Endothelial cell (in vitro differentiated cells): Measurements from ENCODE around the gene SIRT3. TPM values are rescaled to one million over a fixed set of nuclear protein-coding genes. Genes with fewer than 3 reads are reported as not detected.

Experiments used
- DNase-seq: peaks from one replicate; pipeline ENCODE4 v3.0.0; 2021; ENCODE audit warnings: low spot score
- H3K27ac Mint-ChIP-seq: one replicate; pipeline ENCODE4 v1.8.0; 2021; ENCODE audit warnings: mixed read lengths, inconsistent platforms; ENCODE audit not compliant: unreplicated experiment
- H3K27me3 Mint-ChIP-seq: one replicate; pipeline ENCODE4 v1.8.0; 2021; ENCODE audit warnings: mild to moderate bottlenecking, moderate library complexity, mixed read lengths, inconsistent platforms; ENCODE audit not compliant: unreplicated experiment
- H3K36me3 Mint-ChIP-seq: one replicate; pipeline ENCODE4 v1.8.0; 2021; ENCODE audit warnings: mild to moderate bottlenecking, low read depth, mixed read lengths, inconsistent platforms; ENCODE audit not compliant: unreplicated experiment
- H3K4me1 Mint-ChIP-seq: one replicate; pipeline ENCODE4 v1.8.0; 2021; ENCODE audit warnings: mild to moderate bottlenecking, mixed read lengths, inconsistent platforms; ENCODE audit not compliant: unreplicated experiment
- H3K4me3 Mint-ChIP-seq: one replicate; pipeline ENCODE4 v1.8.0; 2021; ENCODE audit warnings: mild to moderate bottlenecking, mixed read lengths, inconsistent platforms; ENCODE audit not compliant: unreplicated experiment
- H3K9me3 Mint-ChIP-seq: one replicate; pipeline ENCODE4 v1.8.0; 2021; ENCODE audit warnings: mixed read lengths, inconsistent platforms; ENCODE audit not compliant: unreplicated experiment
- CTCF ChIP-seq: fragments of 200-600 bp; sonication (generic); IDR thresholded peaks from one replicate; pipeline ENCODE4 v1.5.0; 2021; ENCODE audit warnings: antibody characterized with exemption; ENCODE audit not compliant: unreplicated experiment
- total RNA-seq: library from RNA; stranded (reverse); fragmentation: NEBNext Ultra II Directional; extraction: Animal tissue kit (Norgen Biotek cat#: 25700); gene quantifications from one replicate; pipeline ENCODE4 v1.2.1, GENCODE V29; 2021; ENCODE audit not compliant: unreplicated experiment

The SIRT3 gene
- total RNA-seq, 1 donor from 2014 or later = 23.4 TPM

- peak overlapping the region; percentile 99 for H3K4me3 Mint-ChIP-seq
- H3K27ac Mint-ChIP-seq = peak overlapping the region; percentile 52
- H3K36me3 Mint-ChIP-seq = peaks cover 27% of the 10 kb centered on the region
- H3K27me3 Mint-ChIP-seq = peaks cover 23% of the 10 kb centered on the region
- no peaks in the 10 kb centered on the region for H3K9me3 Mint-ChIP-seq
- TF ChIP-seq CTCF = no peak
- DNase-seq = no peak
- H3K4me1 Mint-ChIP-seq = peaks cover 25% of the 10 kb centered on the region
These were observed 25.9 kb downstream of the SIRT3 start for GRCh38 chr11:210122-210802.

GRCh38 chr11:209275-210121 lies 26.6 kb downstream of the SIRT3 start:
- peaks cover 23% of the 10 kb centered on the region for H3K27me3 Mint-ChIP-seq
- peaks cover 22% of the 10 kb centered on the region for H3K36me3 Mint-ChIP-seq
- H3K4me3 Mint-ChIP-seq = peak overlapping the region; percentile 99
- TF ChIP-seq CTCF = no peak
- no peaks in the 10 kb centered on the region for H3K9me3 Mint-ChIP-seq
- H3K4me1 Mint-ChIP-seq = peaks cover 25% of the 10 kb centered on the region
- DNase-seq = no peak
- H3K27ac Mint-ChIP-seq = peak overlapping the region; percentile 52

- Mint-ChIP-seq H3K4me3 (peak overlapping the region; percentile 99), H3K27me3 (peaks cover 25% of the 10 kb centered on the region), H3K4me1 (peaks cover 26% of the 10 kb centered on the region), H3K36me3 (peaks cover 23% of the 10 kb centered on the region), H3K9me3 (no peaks in the 10 kb centered on the region), H3K27ac (peak overlapping the region; percentile 72)
- no peak for DNase-seq
- no peak for TF ChIP-seq CTCF
These were observed 27.3 kb downstream of the SIRT3 start for GRCh38 chr11:208917-209260.

- peaks cover 25% of the 10 kb centered on the region for H3K36me3 Mint-ChIP-seq
- H3K4me1 Mint-ChIP-seq = peaks cover 30% of the 10 kb centered on the region
- H3K4me3 Mint-ChIP-seq = peak overlapping the region; percentile 99
- H3K27me3 Mint-ChIP-seq = peaks cover 25% of the 10 kb centered on the region
- H3K9me3 Mint-ChIP-seq = no peaks in the 10 kb centered on the region
- peak; percentile 77 for DNase-seq
- no peak for TF ChIP-seq CTCF
- H3K27ac Mint-ChIP-seq = peak overlapping the region; percentile 98
These were observed 27.8 kb downstream of the SIRT3 start for GRCh38 chr11:208181-208916.

GRCh38 chr11:207863-208180 lies 28.3 kb downstream of the SIRT3 start:
- DNase-seq = peak; percentile 49
- no peaks in the 10 kb centered on the region for H3K9me3 Mint-ChIP-seq
- peaks cover 22% of the 10 kb centered on the region for H3K27me3 Mint-ChIP-seq
- peak overlapping the region; percentile 99 for H3K4me3 Mint-ChIP-seq
- H3K4me1 Mint-ChIP-seq = peaks cover 36% of the 10 kb centered on the region
- TF ChIP-seq CTCF = no peak
- peaks cover 23% of the 10 kb centered on the region for H3K36me3 Mint-ChIP-seq
- H3K27ac Mint-ChIP-seq = peak overlapping the region; percentile 98
